SU-DHL-6 (cell line): ENCODE results near the gene MEF2C.

ENCODE experiments used
- CTCF ChIP-seq: fragments of 200-600 bp; sonication (generic); IDR thresholded peaks from one replicate; pipeline ENCODE4 v1.5.1; 2017; ENCODE audit warnings: antibody characterized with exemption, mild to moderate bottlenecking, low read length, moderate library complexity; ENCODE audit not compliant: insufficient read depth, poor library complexity, severe bottlenecking
- EZH2phosphoT487 ChIP-seq: fragments of 200-600 bp; sonication (generic), shearing (Covaris generic); conservative IDR thresholded peaks from 2 replicates; pipeline ENCODE4 v1.6.1; 2018; ENCODE audit warnings: mild to moderate bottlenecking, antibody characterized with exemption, low read length, moderate library complexity, mixed read lengths

GRCh38 chr5:88813244-88813643 is 69.7 kb downstream of the MEF2C start:
- TF ChIP-seq CTCF (no peak), EZH2phosphoT487 (no peak)
